HepG2 (cell line): Measurements from ENCODE around the gene NUDT3. TPM values are rescaled to one million over a fixed set of nuclear protein-coding genes. Genes with fewer than 3 reads are reported as not detected.

Experiments
- ARNT2 ChIP-seq: sonication (generic); formaldehyde crosslinking; IDR thresholded peaks from 2 replicates; pipeline ENCODE4 v1.8.0; 2022; ENCODE audit warnings: mild to moderate bottlenecking, low read depth, missing genetic modification reagents, moderate library complexity
- MTA1 ChIP-seq: sonication (generic); formaldehyde crosslinking; IDR thresholded peaks from 2 replicates; pipeline ENCODE4 v1.4.0; 2020; ENCODE audit warnings: missing genetic modification reagents, mild to moderate bottlenecking, borderline replicate concordance
- ONECUT2 ChIP-seq: sonication (generic); formaldehyde crosslinking; IDR thresholded peaks from 2 replicates; pipeline ENCODE4 v1.4.0; 2020; ENCODE audit warnings: missing genetic modification reagents
- PHF20 ChIP-seq: sonication (generic); formaldehyde crosslinking; IDR thresholded peaks from 2 replicates; pipeline ENCODE4 v1.5.0; 2020; ENCODE audit warnings: mild to moderate bottlenecking, missing genetic modification reagents
- SNAPC2 ChIP-seq: sonication (generic); formaldehyde crosslinking; IDR thresholded peaks from 2 replicates; pipeline ENCODE4 v1.8.1; 2022; ENCODE audit warnings: mild to moderate bottlenecking, missing genetic modification reagents
- ZBTB20 ChIP-seq: sonication (generic); formaldehyde crosslinking; IDR thresholded peaks from 2 replicates; pipeline ENCODE4 v1.8.1; 2023; ENCODE audit warnings: missing genetic modification reagents, low read depth, mild to moderate bottlenecking, borderline replicate concordance
- ZFP36L1 ChIP-seq: sonication (generic); formaldehyde crosslinking; IDR thresholded peaks from 2 replicates; pipeline ENCODE4 v1.8.0; 2022; ENCODE audit warnings: mild to moderate bottlenecking, missing genetic modification reagents, moderate library complexity
- ZNF451 ChIP-seq: sonication (generic); formaldehyde crosslinking; IDR thresholded peaks from 2 replicates; pipeline ENCODE4 v1.5.0; 2020; ENCODE audit warnings: mild to moderate bottlenecking, missing genetic modification reagents
- ZNF580 ChIP-seq: IDR thresholded peaks from 2 replicates; pipeline ENCODE4 v1.6.1; 2016; ENCODE audit warnings: low read depth, borderline replicate concordance
- ZNF609 ChIP-seq: sonication (generic); formaldehyde crosslinking; IDR thresholded peaks from 2 replicates; pipeline ENCODE4 v1.4.0; 2020; ENCODE audit warnings: mild to moderate bottlenecking, missing genetic modification reagents, borderline replicate concordance
- polyA plus RNA-seq, 8 experiments: library from polyadenylated mRNA; depleted of rRNA in 3 of 8; stranded (reverse) in 7 of 8; unstranded in 1 of 8; fragments of >200 nt; fragmentation: Illumina TruSeq in 4 of 8; extraction: Trizol in 4 of 8; gene quantifications; 2 replicates each; pipeline versions ENCODE4 v1.2.1 to v1.2.3, GENCODE V29; 2011 to 2016; ENCODE audit warnings: low read depth in 4 of 8, missing spikeins in 1 of 8, mixed read lengths in 1 of 8; ENCODE audit not compliant: insufficient read depth in 1 of 8
- total RNA-seq, 5 experiments: library from RNA; depleted of rRNA; stranded (reverse); fragments of >200 nt; fragmentation: Illumina TruSeq; extraction: Trizol; gene quantifications; 2 replicates each; pipeline ENCODE4 v1.2.3, GENCODE V29; 2016; ENCODE audit warnings: low read depth in 1 of 5
- TF ChIP-seq, protein P1 (sequence below): sonication (generic); formaldehyde crosslinking; IDR thresholded peaks from 2 replicates; pipeline ENCODE4 v1.5.1; 2020; ENCODE audit warnings: missing genetic modification reagents, mild to moderate bottlenecking, borderline replicate concordance
- TF ChIP-seq, protein P2 (sequence below): IDR thresholded peaks from 2 replicates; pipeline ENCODE4 v1.6.1; 2018; ENCODE audit warnings: missing genetic modification reagents
- TF ChIP-seq, protein P3 (sequence below): sonication (generic); formaldehyde crosslinking; IDR thresholded peaks from 2 replicates; pipeline ENCODE4 v1.8.0; 2022; ENCODE audit warnings: mild to moderate bottlenecking, missing genetic modification reagents, moderate library complexity
- TF ChIP-seq, protein P4 (sequence below): sonication (generic); formaldehyde crosslinking; IDR thresholded peaks from 2 replicates; pipeline ENCODE4 v1.4.0; 2020; ENCODE audit warnings: missing genetic modification reagents

The NUDT3 gene
- total and polyA plus RNA-seq, 2 of the 13 experiments (the other 11 are each of a cell fraction or from before 2014, with no cell fraction given), result 20.2 to 20.6 TPM

DNA sequence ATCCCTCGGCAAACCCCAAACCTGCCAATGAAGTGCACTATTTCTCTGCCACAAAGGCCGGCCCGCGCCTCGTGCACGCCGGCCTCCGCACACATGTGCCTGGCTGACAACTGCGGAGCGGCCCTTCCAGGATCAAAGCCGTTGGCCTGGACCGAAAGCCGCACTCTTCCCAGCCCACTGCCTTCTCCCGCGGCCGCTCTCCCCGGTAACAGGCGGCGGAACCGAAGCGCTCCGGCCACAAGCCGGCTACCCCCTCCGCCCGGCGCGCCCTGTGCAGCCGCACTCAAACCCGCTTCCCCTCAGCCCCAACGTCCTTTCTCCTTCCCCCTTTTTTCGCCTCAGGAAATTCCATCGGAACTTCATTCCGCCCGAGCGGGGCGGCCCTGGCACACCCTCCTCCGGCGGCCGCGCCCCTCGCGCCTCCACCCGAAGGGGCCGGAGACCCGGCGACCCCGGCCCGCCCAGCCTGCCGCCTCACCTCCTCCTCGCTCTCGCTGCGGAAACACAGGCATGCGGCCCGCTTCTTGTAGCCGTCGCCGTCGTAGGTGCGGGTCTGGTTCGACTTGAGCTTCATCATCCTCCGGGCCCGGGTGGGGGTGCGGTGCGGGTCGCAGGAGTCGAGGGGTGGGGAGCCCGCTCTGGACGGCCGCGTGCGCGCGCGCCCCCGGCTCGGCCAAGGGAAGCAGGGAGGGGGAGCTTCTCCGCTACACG, 528 bp downstream of the NUDT3 start (continued):
- TF ChIP-seq, protein P1, sequence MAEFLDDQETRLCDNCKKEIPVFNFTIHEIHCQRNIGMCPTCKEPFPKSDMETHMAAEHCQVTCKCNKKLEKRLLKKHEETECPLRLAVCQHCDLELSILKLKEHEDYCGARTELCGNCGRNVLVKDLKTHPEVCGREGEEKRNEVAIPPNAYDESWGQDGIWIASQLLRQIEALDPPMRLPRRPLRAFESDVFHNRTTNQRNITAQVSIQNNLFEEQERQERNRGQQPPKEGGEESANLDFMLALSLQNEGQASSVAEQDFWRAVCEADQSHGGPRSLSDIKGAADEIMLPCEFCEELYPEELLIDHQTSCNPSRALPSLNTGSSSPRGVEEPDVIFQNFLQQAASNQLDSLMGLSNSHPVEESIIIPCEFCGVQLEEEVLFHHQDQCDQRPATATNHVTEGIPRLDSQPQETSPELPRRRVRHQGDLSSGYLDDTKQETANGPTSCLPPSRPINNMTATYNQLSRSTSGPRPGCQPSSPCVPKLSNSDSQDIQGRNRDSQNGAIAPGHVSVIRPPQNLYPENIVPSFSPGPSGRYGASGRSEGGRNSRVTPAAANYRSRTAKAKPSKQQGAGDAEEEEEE (CRISPR knock-in tag), result no peak
- no peak for TF ChIP-seq ARNT2 (CRISPR knock-in tag)
- no peak for TF ChIP-seq ZFP36L1 (CRISPR knock-in tag)
- no peak for TF ChIP-seq SNAPC2 (CRISPR knock-in tag)
- peak; percentile 62; the same call in 1 of the 2 replicates for TF ChIP-seq MTA1 (CRISPR knock-in tag)
- TF ChIP-seq, protein P2, sequence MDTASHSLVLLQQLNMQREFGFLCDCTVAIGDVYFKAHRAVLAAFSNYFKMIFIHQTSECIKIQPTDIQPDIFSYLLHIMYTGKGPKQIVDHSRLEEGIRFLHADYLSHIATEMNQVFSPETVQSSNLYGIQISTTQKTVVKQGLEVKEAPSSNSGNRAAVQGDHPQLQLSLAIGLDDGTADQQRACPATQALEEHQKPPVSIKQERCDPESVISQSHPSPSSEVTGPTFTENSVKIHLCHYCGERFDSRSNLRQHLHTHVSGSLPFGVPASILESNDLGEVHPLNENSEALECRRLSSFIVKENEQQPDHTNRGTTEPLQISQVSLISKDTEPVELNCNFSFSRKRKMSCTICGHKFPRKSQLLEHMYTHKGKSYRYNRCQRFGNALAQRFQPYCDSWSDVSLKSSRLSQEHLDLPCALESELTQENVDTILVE (CRISPR knock-in tag), result no peak
- peak; percentile 89; the same call in 1 of the 2 replicates for TF ChIP-seq ZNF451 (CRISPR knock-in tag)
- TF ChIP-seq, protein P3, sequence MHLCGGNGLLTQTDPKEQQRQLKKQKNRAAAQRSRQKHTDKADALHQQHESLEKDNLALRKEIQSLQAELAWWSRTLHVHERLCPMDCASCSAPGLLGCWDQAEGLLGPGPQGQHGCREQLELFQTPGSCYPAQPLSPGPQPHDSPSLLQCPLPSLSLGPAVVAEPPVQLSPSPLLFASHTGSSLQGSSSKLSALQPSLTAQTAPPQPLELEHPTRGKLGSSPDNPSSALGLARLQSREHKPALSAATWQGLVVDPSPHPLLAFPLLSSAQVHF (CRISPR knock-in tag), result 0 out of 2 replicates have a peak, but pooled peaks have one; percentile 36
- TF ChIP-seq ZBTB20 (CRISPR knock-in tag), result peak; percentile 86
- no peak for TF ChIP-seq ONECUT2 (CRISPR knock-in tag)
- no peak; the same call in 1 of the 2 replicates for TF ChIP-seq PHF20 (CRISPR knock-in tag)
- TF ChIP-seq ZNF609, result no peak
- peak; percentile 84; the same call in 1 of the 2 replicates for TF ChIP-seq ZNF580
- TF ChIP-seq, protein P4, sequence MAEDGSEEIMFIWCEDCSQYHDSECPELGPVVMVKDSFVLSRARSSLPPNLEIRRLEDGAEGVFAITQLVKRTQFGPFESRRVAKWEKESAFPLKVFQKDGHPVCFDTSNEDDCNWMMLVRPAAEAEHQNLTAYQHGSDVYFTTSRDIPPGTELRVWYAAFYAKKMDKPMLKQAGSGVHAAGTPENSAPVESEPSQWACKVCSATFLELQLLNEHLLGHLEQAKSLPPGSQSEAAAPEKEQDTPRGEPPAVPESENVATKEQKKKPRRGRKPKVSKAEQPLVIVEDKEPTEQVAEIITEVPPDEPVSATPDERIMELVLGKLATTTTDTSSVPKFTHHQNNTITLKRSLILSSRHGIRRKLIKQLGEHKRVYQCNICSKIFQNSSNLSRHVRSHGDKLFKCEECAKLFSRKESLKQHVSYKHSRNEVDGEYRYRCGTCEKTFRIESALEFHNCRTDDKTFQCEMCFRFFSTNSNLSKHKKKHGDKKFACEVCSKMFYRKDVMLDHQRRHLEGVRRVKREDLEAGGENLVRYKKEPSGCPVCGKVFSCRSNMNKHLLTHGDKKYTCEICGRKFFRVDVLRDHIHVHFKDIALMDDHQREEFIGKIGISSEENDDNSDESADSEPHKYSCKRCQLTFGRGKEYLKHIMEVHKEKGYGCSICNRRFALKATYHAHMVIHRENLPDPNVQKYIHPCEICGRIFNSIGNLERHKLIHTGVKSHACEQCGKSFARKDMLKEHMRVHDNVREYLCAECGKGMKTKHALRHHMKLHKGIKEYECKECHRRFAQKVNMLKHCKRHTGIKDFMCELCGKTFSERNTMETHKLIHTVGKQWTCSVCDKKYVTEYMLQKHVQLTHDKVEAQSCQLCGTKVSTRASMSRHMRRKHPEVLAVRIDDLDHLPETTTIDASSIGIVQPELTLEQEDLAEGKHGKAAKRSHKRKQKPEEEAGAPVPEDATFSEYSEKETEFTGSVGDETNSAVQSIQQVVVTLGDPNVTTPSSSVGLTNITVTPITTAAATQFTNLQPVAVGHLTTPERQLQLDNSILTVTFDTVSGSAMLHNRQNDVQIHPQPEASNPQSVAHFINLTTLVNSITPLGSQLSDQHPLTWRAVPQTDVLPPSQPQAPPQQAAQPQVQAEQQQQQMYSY (CRISPR knock-in tag), result 0 out of 2 replicates have a peak, but pooled peaks have one; percentile 35
